Endothelial cell of umbilical vein (primary cell): Measurements from ENCODE around the gene COL20A1. TPM values are rescaled to one million over a fixed set of nuclear protein-coding genes. Genes with fewer than 3 reads are reported as not detected.

Source experiments
- BruUV-seq: library from RNA; stranded (reverse); fragments of 400-500 nt; replicated peaks from 2 replicates; lab custom pipeline; 2021; lab: Mats Ljungman, UMichigan
- CTCF ChIA-PET: fragments of 300-600, 350-600 bp; sonication (Branson Sonifier 250); formaldehyde crosslinking; loops from one replicate; lab custom pipeline; 2021; ENCODE audit warnings: antibody characterized with exemption, inconsistent platforms; lab: Charles Lee
- POLR2A ChIA-PET: fragments of 300-600, 350-600 bp; sonication (Branson Sonifier 250); formaldehyde crosslinking; loops from one replicate; lab custom pipeline; 2021; ENCODE audit warnings: antibody characterized with exemption, inconsistent platforms; lab: Charles Lee
- DNase-seq: peaks from one replicate; pipeline ENCODE4 v3.0.0-alpha.2; 2011; ENCODE audit warnings: low read depth, low spot score
- FAIRE-seq: peaks from 2 replicates; lab custom pipeline; 2011; peaks lifted over from hg19 to GRCh38; lab: Jason Lieb, UNC
- H2AFZ ChIP-seq: 2 replicates; pipeline ENCODE4 v1.6.0; 2012; ENCODE audit warnings: low read depth, low read length, control low read depth, inconsistent platforms
- H3K27ac ChIP-seq: 2 replicates; pipeline ENCODE4 v1.5.1; 2011; ENCODE audit warnings: low read depth, mild to moderate bottlenecking, control low read depth, low read length, moderate library complexity; ENCODE audit not compliant: insufficient read depth
- H3K27me3 ChIP-seq, 2 experiments: 2 replicates each; pipeline versions ENCODE4 v1.6.0 to v1.6.1; 2011; ENCODE audit warnings: low read length in 2 of 2, mixed read lengths in 1 of 2; ENCODE audit not compliant: control insufficient read depth in 2 of 2, insufficient read depth in 2 of 2
- H3K36me3 ChIP-seq, 2 experiments: 2 replicates in 1 of 2; 3 replicates in 1 of 2; pipeline ENCODE4 v1.5.1; 2011; ENCODE audit warnings: low read length in 2 of 2, mild to moderate bottlenecking in 1 of 2, moderate library complexity in 1 of 2; ENCODE audit not compliant: control insufficient read depth in 2 of 2, insufficient read depth in 2 of 2; ENCODE audit errors: extremely low read depth in 1 of 2
- H3K4me1 ChIP-seq: 3 replicates; pipeline ENCODE4 v1.5.1; 2011; ENCODE audit warnings: mild to moderate bottlenecking, low read length; ENCODE audit not compliant: control insufficient read depth, insufficient read depth; ENCODE audit errors: extremely low read depth
- H3K4me2 ChIP-seq: 2 replicates; pipeline ENCODE4 v1.6.1; 2011; ENCODE audit warnings: low read length, control low read depth, mixed read lengths; ENCODE audit not compliant: insufficient read depth
- H3K4me3 ChIP-seq, 3 experiments: fragments of 200-600 bp in 1 of 3; sonication (generic), shearing (Covaris generic) in 1 of 3; replicated peaks in 1 of 3; 2 replicates each; pipeline ENCODE4 v1.5.1; 2011 to 2016; ENCODE audit warnings: control low read depth in 3 of 3, low read length in 3 of 3, mild to moderate bottlenecking in 2 of 3, inconsistent platforms in 1 of 3, low read depth in 1 of 3, moderate library complexity in 1 of 3; ENCODE audit not compliant: insufficient read depth in 1 of 3
- H3K79me2 ChIP-seq: 2 replicates; pipeline ENCODE4 v1.6.0; 2012; ENCODE audit warnings: low read length, inconsistent platforms; ENCODE audit not compliant: control insufficient read depth, insufficient read depth
- H3K9ac ChIP-seq: replicated peaks from 2 replicates; pipeline ENCODE3; 2011; ENCODE audit warnings: low read length, control low read depth; ENCODE audit not compliant: insufficient read depth; ENCODE audit errors: extremely low read depth
- H3K9me1 ChIP-seq: replicated peaks from 3 replicates; pipeline ENCODE4 v1.6.0; 2011; ENCODE audit warnings: mild to moderate bottlenecking, low read length; ENCODE audit not compliant: control insufficient read depth, insufficient read depth; ENCODE audit errors: extremely low read depth
- H3K9me3 ChIP-seq: replicated peaks from 2 replicates; pipeline ENCODE4 v1.5.1; 2012; ENCODE audit warnings: low read length, inconsistent platforms; ENCODE audit not compliant: control insufficient read depth, insufficient read depth
- H4K20me1 ChIP-seq: replicated peaks from 2 replicates; pipeline ENCODE3; 2011; ENCODE audit warnings: mild to moderate bottlenecking, low read length; ENCODE audit not compliant: control insufficient read depth, insufficient read depth; ENCODE audit errors: extremely low read depth
- CTCF ChIP-seq, 2 donors: IDR thresholded peaks; 1 replicate in 1 of 2; 2 replicates in 1 of 2; pipeline ENCODE4 v1.5.1; 2011; ENCODE audit warnings: low read length in 2 of 2, mild to moderate bottlenecking in 2 of 2, moderate library complexity in 2 of 2, control low read depth in 1 of 2, inconsistent platforms in 1 of 2, low read depth in 1 of 2; ENCODE audit not compliant: insufficient read depth in 1 of 2; ENCODE audit errors: extremely low read depth in 1 of 2
- EZH2 ChIP-seq: IDR thresholded peaks from 2 replicates; pipeline ENCODE4 v1.6.1; 2012; ENCODE audit warnings: borderline replicate concordance, low read depth, mild to moderate bottlenecking, moderate library complexity, low read length, inconsistent platforms; ENCODE audit not compliant: severe bottlenecking
- FOS ChIP-seq: IDR thresholded peaks from 2 replicates; pipeline ENCODE4 v1.6.1; 2011; ENCODE audit warnings: mild to moderate bottlenecking, low read length, moderate library complexity, borderline replicate concordance; ENCODE audit not compliant: insufficient read depth
- GATA2 ChIP-seq: IDR thresholded peaks from 2 replicates; pipeline ENCODE4 v1.7.0; 2011; ENCODE audit warnings: low read depth, mild to moderate bottlenecking, moderate library complexity, mixed read lengths, low read length; ENCODE audit not compliant: insufficient read length, insufficient read depth
- JUN ChIP-seq: IDR thresholded peaks from 2 replicates; pipeline ENCODE4 v1.6.1; 2011; ENCODE audit warnings: borderline replicate concordance, low read depth; ENCODE audit not compliant: insufficient read length, insufficient read depth
- MAX ChIP-seq: IDR thresholded peaks from 2 replicates; pipeline ENCODE4 v1.6.1; 2011; ENCODE audit not compliant: insufficient read depth, insufficient read length
- MYC ChIP-seq: IDR thresholded peaks from one replicate; pipeline ENCODE4 v1.6.1; 2011; ENCODE audit warnings: mild to moderate bottlenecking, low read depth, low read length
- POLR2A ChIP-seq: IDR thresholded peaks from 2 replicates; pipeline ENCODE4 v1.6.1; 2012; ENCODE audit warnings: low read depth, mild to moderate bottlenecking, control low read depth, low read length
- POLR2AphosphoS5 ChIP-seq: IDR thresholded peaks from 2 replicates; pipeline ENCODE4 v1.6.1; 2012; ENCODE audit warnings: low read depth, mild to moderate bottlenecking, control low read depth, low read length, moderate library complexity; ENCODE audit not compliant: insufficient read depth
- dilution Hi-C: fragments of 300-500 bp; cut with MboI; formaldehyde crosslinking; loops from one replicate; pipeline ENCODE4 v1.15.0; 2019; ENCODE audit warnings: low sequenced_read_pairs; ENCODE audit not compliant: extremely low pct_ligation_motif_present
- intact Hi-C: fragments of 100-400 bp; cut with micrococcal nuclease; formaldehyde crosslinking; loops from one replicate; pipeline ENCODE4 v1.10.0; 2022
- polyA plus RNA-seq, 4 experiments: library from polyadenylated mRNA; depleted of rRNA in 3 of 4; stranded (reverse) in 3 of 4; unstranded in 1 of 4; fragments of >200 nt; gene quantifications; 2 replicates each; pipeline versions ENCODE4 v1.2.1 to v1.2.3, GENCODE V29; 2011 to 2012; ENCODE audit warnings: missing spikeins in 1 of 4
- total RNA-seq: library from RNA; stranded (reverse); gene quantifications from 2 replicates; pipeline ENCODE4 v1.2.3, GENCODE V29; 2021

Gene COL20A1
- total and polyA plus RNA-seq, 2 donors (not counting 3 experiments of a cell fraction or from before 2014, with no cell fraction given): not detected

- H3K27ac ChIP-seq: no peak overlapping the region
- BruUV-seq: no TSS peak
- no peaks in the 10 kb centered on the region for H3K9me1 ChIP-seq
- no peak overlapping the region for H3K4me2 ChIP-seq
- no peak overlapping the region for H3K9ac ChIP-seq
- no peaks in the 10 kb centered on the region for H3K4me1 ChIP-seq
- intact Hi-C loops: loop anchor here (5.0 kb wide), 1 partner anchor 71 kb away; no protein-coding TSS in a partner anchor
- ChIA-PET POLR2A (no interaction called here), CTCF (interaction anchor here (2.0 to 3.8 kb wide), 2 partner anchors 70 to 88 kb away, joined by 7 to 50 read pairs; no protein-coding TSS in a partner anchor)
- H3K36me3 ChIP-seq: peaks cover 0 to 4% of the 10 kb centered on the region in 2 experiments
- no peak for TF ChIP-seq FOS
- no peak for TF ChIP-seq CTCF (IDR thresholded peaks at IDR 0.05; ENCODE audit: extremely low read depth in 1 of 2, insufficient read depth in 1 of 2, low read depth in 1 of 2, low read length in 2 of 2)
- TF ChIP-seq POLR2A: no peak
- no peak for TF ChIP-seq JUN
- no peak for TF ChIP-seq MAX
- no peak for TF ChIP-seq GATA2
- TF ChIP-seq EZH2: no peak
- TF ChIP-seq POLR2AphosphoS5: no peak
- TF ChIP-seq MYC: no peak
- H3K9me3 ChIP-seq: no peaks in the 10 kb centered on the region
- DNase-seq (no peak), FAIRE-seq (no peak)
- H2AFZ ChIP-seq: no peak overlapping the region
- H4K20me1 ChIP-seq: no peaks in the 10 kb centered on the region
- H3K79me2 ChIP-seq: no peaks in the 10 kb centered on the region
- dilution Hi-C loops: no loop called here
- peaks cover 8 to 12% of the 10 kb centered on the region in 2 experiments for H3K27me3 ChIP-seq
- no peak overlapping the region for H3K4me3 ChIP-seq
Observed at GRCh38 chr20:63293456-63293855, 470 bp downstream of the COL20A1 start.
